Measurements from ENCODE around the gene SLC25A42.

DNA sequence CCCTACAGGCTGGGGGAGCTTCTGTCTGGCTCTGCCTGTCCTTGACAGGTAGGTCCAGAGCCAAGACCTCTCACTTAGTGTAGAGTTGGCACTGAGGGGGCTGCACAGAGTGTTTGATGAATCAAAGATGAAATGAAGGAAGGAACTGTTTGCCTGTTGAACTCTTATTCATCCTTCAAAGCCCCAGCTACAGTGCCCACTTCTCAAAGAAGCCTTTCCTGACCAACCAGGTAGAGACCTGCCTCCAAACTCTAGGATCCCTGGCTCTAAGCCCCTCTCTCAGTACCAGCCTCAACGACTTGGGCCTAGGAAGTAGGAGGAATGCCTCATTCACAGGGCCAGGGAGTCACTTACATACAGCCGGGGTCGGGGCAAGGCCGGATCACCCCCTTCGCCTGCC is 83.5 kb downstream of the SLC25A42 start:
- TF ChIP-seq, protein P1, sequence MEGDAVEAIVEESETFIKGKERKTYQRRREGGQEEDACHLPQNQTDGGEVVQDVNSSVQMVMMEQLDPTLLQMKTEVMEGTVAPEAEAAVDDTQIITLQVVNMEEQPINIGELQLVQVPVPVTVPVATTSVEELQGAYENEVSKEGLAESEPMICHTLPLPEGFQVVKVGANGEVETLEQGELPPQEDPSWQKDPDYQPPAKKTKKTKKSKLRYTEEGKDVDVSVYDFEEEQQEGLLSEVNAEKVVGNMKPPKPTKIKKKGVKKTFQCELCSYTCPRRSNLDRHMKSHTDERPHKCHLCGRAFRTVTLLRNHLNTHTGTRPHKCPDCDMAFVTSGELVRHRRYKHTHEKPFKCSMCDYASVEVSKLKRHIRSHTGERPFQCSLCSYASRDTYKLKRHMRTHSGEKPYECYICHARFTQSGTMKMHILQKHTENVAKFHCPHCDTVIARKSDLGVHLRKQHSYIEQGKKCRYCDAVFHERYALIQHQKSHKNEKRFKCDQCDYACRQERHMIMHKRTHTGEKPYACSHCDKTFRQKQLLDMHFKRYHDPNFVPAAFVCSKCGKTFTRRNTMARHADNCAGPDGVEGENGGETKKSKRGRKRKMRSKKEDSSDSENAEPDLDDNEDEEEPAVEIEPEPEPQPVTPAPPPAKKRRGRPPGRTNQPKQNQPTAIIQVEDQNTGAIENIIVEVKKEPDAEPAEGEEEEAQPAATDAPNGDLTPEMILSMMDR (IDR thresholded peaks at IDR 0.05): no peak
- TF ChIP-seq POLR2A (IDR thresholded peaks at IDR 0.05): no peak
